Amniotic epithelial cell (primary cell): ENCODE data around the gene ITPRIP.

Source experiments
- DNase-seq: peaks from one replicate; pipeline ENCODE4 v3.0.0-alpha.2; 2010; ENCODE audit warnings: low read depth

Gene ITPRIP

GRCh38 chr10:104325436-104326435 is 12.5 kb downstream of the ITPRIP start:
- peak; percentile 4 for DNase-seq

GRCh38 chr10:104324931-104325330 is 13.3 kb downstream of the ITPRIP start:
- no peak for DNase-seq

- peak; percentile 0 for DNase-seq
Measured at GRCh38 chr10:104324221-104324686, 14.0 kb downstream of the ITPRIP start.

- peak; percentile 1 for DNase-seq
Measured at GRCh38 chr10:104323760-104324201, 14.5 kb downstream of the ITPRIP start.

- DNase-seq = no peak
Measured at GRCh38 chr10:104323085-104323484, 15.2 kb downstream of the ITPRIP start.

- no peak for DNase-seq
Measured at GRCh38 chr10:104322416-104322782, 15.9 kb downstream of the ITPRIP start.

GRCh38 chr10:104321725-104322415 is 16.4 kb downstream of the ITPRIP start:
- DNase-seq = no peak

GRCh38 chr10:104321226-104321625 is 17.0 kb downstream of the ITPRIP start:
- no peak for DNase-seq

- DNase-seq = peak; percentile 89
Measured at GRCh38 chr10:104318810-104319741, 19.2 kb downstream of the ITPRIP start.

GRCh38 chr10:104318326-104318725 is 19.9 kb downstream of the ITPRIP start:
- DNase-seq = no peak

GRCh38 chr10:104317726-104318299 is 20.5 kb downstream of the ITPRIP start:
- no peak for DNase-seq

- DNase-seq = peak; percentile 88
Measured at GRCh38 chr10:104317269-104317710, 21.0 kb downstream of the ITPRIP start.

GRCh38 chr10:104316321-104317099 is 21.8 kb downstream of the ITPRIP start:
- no peak for DNase-seq

- no peak for DNase-seq
Measured at GRCh38 chr10:104315486-104315921, 22.8 kb downstream of the ITPRIP start.

GRCh38 chr10:104314591-104315485 is 23.4 kb downstream of the ITPRIP start:
- DNase-seq = no peak

GRCh38 chr10:104311184-104311720 is 27.0 kb downstream of the ITPRIP start:
- no peak for DNase-seq

- no peak for DNase-seq
Measured at GRCh38 chr10:104309980-104310978, 28.0 kb downstream of the ITPRIP start.

GRCh38 chr10:104308439-104308903 is 29.8 kb downstream of the ITPRIP start:
- no peak for DNase-seq
